ENCODE measurements around the gene OSTC. TPM values are rescaled to one million over a fixed set of nuclear protein-coding genes. Genes with fewer than 3 reads are reported as not detected.

Gene OSTC
- total RNA-seq, 1 experiment from 2014 or later: 105 TPM

DNA sequence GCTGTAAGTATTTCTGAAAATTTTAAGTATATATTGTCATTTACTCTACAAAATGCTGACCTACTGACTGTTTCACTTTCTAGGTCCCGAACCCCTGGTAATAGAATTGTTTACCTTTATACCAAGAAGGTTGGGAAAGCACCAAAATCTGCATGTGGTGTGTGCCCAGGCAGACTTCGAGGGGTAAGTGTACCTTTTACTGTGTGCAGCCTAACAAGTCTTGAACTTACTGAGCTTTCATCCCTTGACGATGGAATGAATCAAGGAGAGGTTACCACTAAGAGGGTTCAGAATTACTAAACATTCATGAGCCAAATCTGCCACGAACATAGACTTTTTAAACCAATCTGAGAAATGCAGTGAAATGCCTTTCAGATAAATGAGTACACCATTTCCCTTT lies 28.4 kb upstream of the OSTC start (continued):
- TF ChIP-seq, protein P1, sequence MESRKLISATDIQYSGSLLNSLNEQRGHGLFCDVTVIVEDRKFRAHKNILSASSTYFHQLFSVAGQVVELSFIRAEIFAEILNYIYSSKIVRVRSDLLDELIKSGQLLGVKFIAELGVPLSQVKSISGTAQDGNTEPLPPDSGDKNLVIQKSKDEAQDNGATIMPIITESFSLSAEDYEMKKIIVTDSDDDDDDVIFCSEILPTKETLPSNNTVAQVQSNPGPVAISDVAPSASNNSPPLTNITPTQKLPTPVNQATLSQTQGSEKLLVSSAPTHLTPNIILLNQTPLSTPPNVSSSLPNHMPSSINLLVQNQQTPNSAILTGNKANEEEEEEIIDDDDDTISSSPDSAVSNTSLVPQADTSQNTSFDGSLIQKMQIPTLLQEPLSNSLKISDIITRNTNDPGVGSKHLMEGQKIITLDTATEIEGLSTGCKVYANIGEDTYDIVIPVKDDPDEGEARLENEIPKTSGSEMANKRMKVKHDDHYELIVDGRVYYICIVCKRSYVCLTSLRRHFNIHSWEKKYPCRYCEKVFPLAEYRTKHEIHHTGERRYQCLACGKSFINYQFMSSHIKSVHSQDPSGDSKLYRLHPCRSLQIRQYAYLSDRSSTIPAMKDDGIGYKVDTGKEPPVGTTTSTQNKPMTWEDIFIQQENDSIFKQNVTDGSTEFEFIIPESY (IDR thresholded peaks at IDR 0.05; ENCODE audit: extremely low read depth, insufficient replicate concordance, low read length): no peak
- no peak for TF ChIP-seq EZH2phosphoT487 (IDR thresholded peaks at IDR 0.05; ENCODE audit: borderline replicate concordance)
- TF ChIP-seq SRF (IDR thresholded peaks at IDR 0.05; ENCODE audit: low read depth): no peak
- TF ChIP-seq ZFX (IDR thresholded peaks at IDR 0.05): no peak
- TF ChIP-seq SIN3A (IDR thresholded peaks at IDR 0.05; ENCODE audit: low read depth): no peak
- TF ChIP-seq POLR2A (IDR thresholded peaks at IDR 0.05; ENCODE audit: borderline replicate concordance, extremely low read depth, insufficient read depth, insufficient read length): no peak
- TF ChIP-seq RAD21 (IDR thresholded peaks at IDR 0.05; ENCODE audit: low read depth): no peak

DNA sequence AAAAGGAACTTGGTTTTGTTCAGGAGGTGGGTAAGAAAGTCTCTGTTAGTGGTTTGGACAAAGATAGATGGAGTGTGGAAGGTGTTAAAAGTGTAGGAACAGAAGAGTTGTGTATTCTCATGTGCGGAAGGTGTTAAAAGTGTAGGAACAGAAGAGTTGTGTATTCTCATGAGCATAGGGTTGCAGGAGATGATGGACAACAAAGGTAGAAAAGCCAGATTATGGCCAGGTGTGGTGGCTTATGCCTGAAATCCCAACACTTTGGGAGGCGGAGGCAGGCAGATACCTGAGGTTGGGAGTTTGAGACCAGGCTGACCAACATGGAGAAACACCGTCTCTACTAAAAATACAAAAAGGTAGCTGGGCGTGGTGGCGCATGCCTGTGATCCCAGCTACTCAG lies 27.6 kb upstream of the OSTC start:
- intact Hi-C loops (cut with micrococcal nuclease): no loop called here
- ATAC-seq (no peak), DNase-seq (ENCODE audit: low read depth, low spot score) (no peak)
- H3K4me1 ChIP-seq (ENCODE audit: control insufficient read depth in 1 of 2, insufficient read depth in 2 of 2, low read length in 2 of 2): peaks cover 0 to 21% of the 10 kb centered on the region in 2 experiments; a peak in 3 of 4 replicates
- POLR2A ChIA-PET: no interaction called here
- no peak overlapping the region for H3K4me3 ChIP-seq (replicated peaks in 1 of 2; ENCODE audit: low read depth in 1 of 2, low read length in 2 of 2)
- peaks cover 58% of the 10 kb centered on the region for H3K79me2 ChIP-seq (ENCODE audit: insufficient read depth, low read length)
- H4K20me1 ChIP-seq (ENCODE audit: insufficient read depth): peaks cover 21% of the 10 kb centered on the region; the same call in 1 of the 2 replicates
- no peak overlapping the region for H3K27ac ChIP-seq (ENCODE audit: low read depth, low read length)
- CTCF ChIA-PET: no interaction called here
- H3K4me2 ChIP-seq (ENCODE audit: low read length): peak overlapping the region; percentile 83
- no peaks in the 10 kb centered on the region for H3K9me3 ChIP-seq (ENCODE audit: control insufficient read depth in 1 of 2, insufficient read depth in 1 of 2, low read depth in 1 of 2, low read length in 2 of 2)
- no peaks in the 10 kb centered on the region for H3K27me3 ChIP-seq (ENCODE audit: insufficient read depth, low read length)
- no peak overlapping the region for H2AFZ ChIP-seq (ENCODE audit: low read depth, low read length, poor library complexity, severe bottlenecking)
- no TSS peak for BruUV-seq (replicated peaks)
- no peak for TF ChIP-seq YY1 (IDR thresholded peaks at IDR 0.05; ENCODE audit: extremely low read depth, insufficient replicate concordance, low read depth, low read length)
- TF ChIP-seq, protein P2, sequence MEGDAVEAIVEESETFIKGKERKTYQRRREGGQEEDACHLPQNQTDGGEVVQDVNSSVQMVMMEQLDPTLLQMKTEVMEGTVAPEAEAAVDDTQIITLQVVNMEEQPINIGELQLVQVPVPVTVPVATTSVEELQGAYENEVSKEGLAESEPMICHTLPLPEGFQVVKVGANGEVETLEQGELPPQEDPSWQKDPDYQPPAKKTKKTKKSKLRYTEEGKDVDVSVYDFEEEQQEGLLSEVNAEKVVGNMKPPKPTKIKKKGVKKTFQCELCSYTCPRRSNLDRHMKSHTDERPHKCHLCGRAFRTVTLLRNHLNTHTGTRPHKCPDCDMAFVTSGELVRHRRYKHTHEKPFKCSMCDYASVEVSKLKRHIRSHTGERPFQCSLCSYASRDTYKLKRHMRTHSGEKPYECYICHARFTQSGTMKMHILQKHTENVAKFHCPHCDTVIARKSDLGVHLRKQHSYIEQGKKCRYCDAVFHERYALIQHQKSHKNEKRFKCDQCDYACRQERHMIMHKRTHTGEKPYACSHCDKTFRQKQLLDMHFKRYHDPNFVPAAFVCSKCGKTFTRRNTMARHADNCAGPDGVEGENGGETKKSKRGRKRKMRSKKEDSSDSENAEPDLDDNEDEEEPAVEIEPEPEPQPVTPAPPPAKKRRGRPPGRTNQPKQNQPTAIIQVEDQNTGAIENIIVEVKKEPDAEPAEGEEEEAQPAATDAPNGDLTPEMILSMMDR (IDR thresholded peaks at IDR 0.05 in 2 of 3, conservative IDR thresholded peaks at IDR 0.05 in 1 of 3; ENCODE audit: borderline replicate concordance in 1 of 3, insufficient read depth in 1 of 3, low read depth in 2 of 3, low read length in 2 of 3): no peak
- TF ChIP-seq, protein P3, sequence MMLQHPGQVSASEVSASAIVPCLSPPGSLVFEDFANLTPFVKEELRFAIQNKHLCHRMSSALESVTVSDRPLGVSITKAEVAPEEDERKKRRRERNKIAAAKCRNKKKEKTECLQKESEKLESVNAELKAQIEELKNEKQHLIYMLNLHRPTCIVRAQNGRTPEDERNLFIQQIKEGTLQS (IDR thresholded peaks at IDR 0.05): no peak
- peaks cover 41 to 57% of the 10 kb centered on the region in 2 experiments for H3K36me3 ChIP-seq (ENCODE audit: control insufficient read depth in 1 of 2, insufficient read depth in 2 of 2, low read length in 2 of 2)
- RAD21 ChIA-PET (ENCODE audit: low non-redundant PET in 1 of 2, low total read pairs in 2 of 2, uncharacterized antibody in 2 of 2, unreplicated experiment in 2 of 2): no interaction called here
- no peaks in the 10 kb centered on the region for H3K9me2 ChIP-seq (ENCODE audit: insufficient read depth)
- H3K9ac ChIP-seq (ENCODE audit: low read length): peak overlapping the region; percentile 97; the same call in 1 of the 2 replicates
